CD4-positive, alpha-beta T cell (primary cell): Measurements from ENCODE around the gene FABP7. TPM values are rescaled to one million over a fixed set of nuclear protein-coding genes. Genes with fewer than 3 reads are reported as not detected.

ENCODE experiments used
- ATAC-seq: fragments of 200-7000 bp; cut with Tn5 transposase; one replicate; pipeline ENCODE4 v1.10.0; 2022; ENCODE audit warnings: mild to moderate bottlenecking; ENCODE audit not compliant: poor library complexity
- CTCF ChIA-PET: fragments of 350-600 bp; sonication (Branson Sonifier 250); formaldehyde crosslinking; loops from one replicate; lab custom pipeline; 2021; ENCODE audit warnings: antibody characterized with exemption, inconsistent platforms; lab: Charles Lee
- POLR2A ChIA-PET: fragments of 350-600 bp; sonication (Branson Sonifier 250); formaldehyde crosslinking; loops from one replicate; lab custom pipeline; 2021; ENCODE audit warnings: antibody characterized with exemption, inconsistent platforms; lab: Charles Lee
- DNase-seq, 14 experiments: peaks; one replicate each; pipeline ENCODE4 v3.0.0-alpha.2; 2013 to 2020; ENCODE audit warnings: mixed read lengths in 2 of 14
- H3K27ac ChIP-seq, 2 donors: one replicate each; pipeline versions ENCODE4 v1.5.1 to v1.7.0; 2013; ENCODE audit warnings: low read length in 2 of 2, low read depth in 1 of 2, mild to moderate bottlenecking in 1 of 2
- H3K27me3 ChIP-seq, 2 experiments: 1 replicate in 1 of 2; 2 replicates in 1 of 2; pipeline versions ENCODE4 v1.6.1 to v1.7.0; 2013; ENCODE audit warnings: low read length in 2 of 2, control low read depth in 1 of 2, mild to moderate bottlenecking in 1 of 2, moderate library complexity in 1 of 2; ENCODE audit not compliant: insufficient read depth in 2 of 2, control insufficient read depth in 1 of 2
- H3K36me3 ChIP-seq: one replicate; pipeline ENCODE4 v1.6.1; 2013; ENCODE audit warnings: low read length, control low read depth; ENCODE audit not compliant: insufficient read depth
- H3K4me1 ChIP-seq: one replicate; pipeline ENCODE4 v1.6.1; 2013; ENCODE audit warnings: low read length, control low read depth; ENCODE audit not compliant: insufficient read depth
- H3K4me3 ChIP-seq: one replicate; pipeline ENCODE4 v1.5.1; 2013; ENCODE audit warnings: mild to moderate bottlenecking, low read length, moderate library complexity
- H3K9me3 ChIP-seq, 2 experiments: 1 replicate in 1 of 2; 2 replicates in 1 of 2; pipeline versions ENCODE4 v1.6.1 to v1.7.0; 2013; ENCODE audit warnings: low read length in 2 of 2, mild to moderate bottlenecking in 2 of 2, control low read depth in 1 of 2, moderate library complexity in 1 of 2; ENCODE audit not compliant: control insufficient read depth in 1 of 2, insufficient read depth in 1 of 2
- H3K27ac Mint-ChIP-seq: one replicate; pipeline ENCODE4 v1.8.0; 2020; ENCODE audit warnings: mixed read lengths
- H3K27me3 Mint-ChIP-seq: one replicate; pipeline ENCODE4 v1.8.0; 2021; ENCODE audit warnings: mixed read lengths
- H3K36me3 Mint-ChIP-seq: one replicate; pipeline ENCODE4 v1.8.0; 2021; ENCODE audit warnings: low read depth, mixed read lengths
- H3K4me1 Mint-ChIP-seq: one replicate; pipeline ENCODE4 v1.8.0; 2021; ENCODE audit warnings: low read depth, mixed read lengths
- H3K4me3 Mint-ChIP-seq: one replicate; pipeline ENCODE4 v1.8.0; 2020; ENCODE audit warnings: mild to moderate bottlenecking, mixed read lengths
- H3K9me3 Mint-ChIP-seq: one replicate; pipeline ENCODE4 v1.8.0; 2020; ENCODE audit warnings: mixed read lengths
- intact Hi-C, 2 experiments: fragments of 100-400 bp; cut with DNase I in 1 of 2; cut with micrococcal nuclease in 1 of 2; formaldehyde crosslinking; loops; one replicate each; pipeline versions ENCODE4 v1.15.1 to v1.9.0; 2023 to 2025; cut with DNase I, micrococcal nuclease
- total RNA-seq, 174 experiments: library from RNA in 2 of 174; stranded (reverse) in 2 of 174; gene quantifications; one replicate each; pipeline ENCODE4 v1.2.3 and lab custom pipeline; 2021 to 2026
- TF ChIP-seq, protein P1 (sequence below): fragments of 200-600 bp; IDR thresholded peaks from one replicate; pipeline ENCODE4 v1.8.0; 2022; ENCODE audit warnings: antibody characterized with exemption, mild to moderate bottlenecking

FABP7 gene
- total RNA-seq, 2 experiments from 2014 or later, result not detected

DNA sequence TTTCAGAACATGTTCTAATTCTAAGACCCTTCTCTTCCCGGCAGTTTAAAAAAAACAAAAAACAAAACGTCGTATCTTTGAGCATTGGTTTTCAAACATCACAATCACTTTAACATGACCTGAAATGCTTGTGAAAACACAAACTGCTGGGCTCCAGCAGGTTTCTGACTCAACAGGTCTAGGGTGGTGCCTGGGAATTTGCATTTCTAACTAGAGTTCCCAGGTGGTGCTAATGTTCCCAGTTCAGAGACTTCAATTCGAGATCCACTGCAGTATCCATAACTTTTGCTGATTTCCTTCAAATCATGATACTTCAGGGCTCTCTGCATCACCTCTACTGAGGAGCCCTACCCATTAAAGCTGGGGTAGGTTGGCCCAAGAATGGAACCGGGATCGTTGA, 8.7 kb downstream of the FABP7 start:
- intact Hi-C loops, result no loop called here
- Mint-ChIP-seq H3K4me1 (peaks cover 16% of the 10 kb centered on the region), H3K9me3 (no peaks in the 10 kb centered on the region), H3K4me3 (no peak overlapping the region), H3K36me3 (no peaks in the 10 kb centered on the region), H3K27me3 (peaks cover 65% of the 10 kb centered on the region), H3K27ac (no peak overlapping the region)
- CTCF ChIA-PET, result no interaction called here
- H3K27ac ChIP-seq, result no peak overlapping the region
- TF ChIP-seq, protein P1, sequence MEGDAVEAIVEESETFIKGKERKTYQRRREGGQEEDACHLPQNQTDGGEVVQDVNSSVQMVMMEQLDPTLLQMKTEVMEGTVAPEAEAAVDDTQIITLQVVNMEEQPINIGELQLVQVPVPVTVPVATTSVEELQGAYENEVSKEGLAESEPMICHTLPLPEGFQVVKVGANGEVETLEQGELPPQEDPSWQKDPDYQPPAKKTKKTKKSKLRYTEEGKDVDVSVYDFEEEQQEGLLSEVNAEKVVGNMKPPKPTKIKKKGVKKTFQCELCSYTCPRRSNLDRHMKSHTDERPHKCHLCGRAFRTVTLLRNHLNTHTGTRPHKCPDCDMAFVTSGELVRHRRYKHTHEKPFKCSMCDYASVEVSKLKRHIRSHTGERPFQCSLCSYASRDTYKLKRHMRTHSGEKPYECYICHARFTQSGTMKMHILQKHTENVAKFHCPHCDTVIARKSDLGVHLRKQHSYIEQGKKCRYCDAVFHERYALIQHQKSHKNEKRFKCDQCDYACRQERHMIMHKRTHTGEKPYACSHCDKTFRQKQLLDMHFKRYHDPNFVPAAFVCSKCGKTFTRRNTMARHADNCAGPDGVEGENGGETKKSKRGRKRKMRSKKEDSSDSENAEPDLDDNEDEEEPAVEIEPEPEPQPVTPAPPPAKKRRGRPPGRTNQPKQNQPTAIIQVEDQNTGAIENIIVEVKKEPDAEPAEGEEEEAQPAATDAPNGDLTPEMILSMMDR, result no peak
- POLR2A ChIA-PET, result no interaction called here
- H3K4me3 ChIP-seq, result no peak overlapping the region
- peaks cover 8% of the 10 kb centered on the region for H3K4me1 ChIP-seq
- ATAC-seq (no peak), DNase-seq (no peak)
- H3K9me3 ChIP-seq, result no peaks in the 10 kb centered on the region
- H3K27me3 ChIP-seq, result peaks cover 21 to 52% of the 10 kb centered on the region in 2 experiments
- no peaks in the 10 kb centered on the region for H3K36me3 ChIP-seq

DNA sequence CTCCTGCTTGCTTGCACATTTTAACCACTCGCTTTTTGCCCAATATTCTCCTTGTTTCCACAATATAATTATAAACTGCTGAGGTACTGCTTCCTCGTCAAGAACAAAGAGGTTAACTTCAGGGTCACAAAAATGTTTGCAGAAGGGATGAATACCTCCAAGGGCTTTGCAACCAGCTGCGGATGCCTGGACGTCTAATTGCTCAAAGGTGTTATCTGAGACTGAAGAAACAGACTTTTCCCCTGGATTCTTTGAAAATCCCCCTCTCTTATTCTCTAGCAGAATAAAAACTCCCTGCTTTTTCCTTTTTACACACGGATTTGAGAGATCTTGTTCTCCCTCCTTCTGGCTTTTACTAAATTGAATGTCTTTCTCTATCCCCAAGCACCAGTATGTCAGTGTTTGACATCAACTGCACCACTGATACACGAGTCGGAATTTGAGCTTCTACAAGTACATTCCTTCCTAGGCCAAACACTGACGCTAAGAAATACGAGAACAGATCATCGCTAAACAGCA, 9.2 kb downstream of the FABP7 start:
- Histone ChIP-seq H3K36me3 (no peaks in the 10 kb centered on the region), H3K27ac (no peak overlapping the region), H3K4me1 (peaks cover 8% of the 10 kb centered on the region), H3K27me3 (peaks cover 21 to 52% of the 10 kb centered on the region in 2 experiments), H3K9me3 (no peaks in the 10 kb centered on the region), H3K4me3 (peak overlapping the region; percentile 42)
- TF ChIP-seq, protein P1, result no peak
- H3K36me3 Mint-ChIP-seq, result no peaks in the 10 kb centered on the region
- POLR2A ChIA-PET, result no interaction called here
- DNase-seq (no peak), ATAC-seq (no peak)
- peak overlapping the region; percentile 40 for H3K4me3 Mint-ChIP-seq
- H3K9me3 Mint-ChIP-seq, result no peaks in the 10 kb centered on the region
- intact Hi-C loops, result no loop called here
- H3K27me3 Mint-ChIP-seq, result peaks cover 70% of the 10 kb centered on the region
- no peak overlapping the region for H3K27ac Mint-ChIP-seq
- peaks cover 16% of the 10 kb centered on the region for H3K4me1 Mint-ChIP-seq
- CTCF ChIA-PET, result no interaction called here

DNA sequence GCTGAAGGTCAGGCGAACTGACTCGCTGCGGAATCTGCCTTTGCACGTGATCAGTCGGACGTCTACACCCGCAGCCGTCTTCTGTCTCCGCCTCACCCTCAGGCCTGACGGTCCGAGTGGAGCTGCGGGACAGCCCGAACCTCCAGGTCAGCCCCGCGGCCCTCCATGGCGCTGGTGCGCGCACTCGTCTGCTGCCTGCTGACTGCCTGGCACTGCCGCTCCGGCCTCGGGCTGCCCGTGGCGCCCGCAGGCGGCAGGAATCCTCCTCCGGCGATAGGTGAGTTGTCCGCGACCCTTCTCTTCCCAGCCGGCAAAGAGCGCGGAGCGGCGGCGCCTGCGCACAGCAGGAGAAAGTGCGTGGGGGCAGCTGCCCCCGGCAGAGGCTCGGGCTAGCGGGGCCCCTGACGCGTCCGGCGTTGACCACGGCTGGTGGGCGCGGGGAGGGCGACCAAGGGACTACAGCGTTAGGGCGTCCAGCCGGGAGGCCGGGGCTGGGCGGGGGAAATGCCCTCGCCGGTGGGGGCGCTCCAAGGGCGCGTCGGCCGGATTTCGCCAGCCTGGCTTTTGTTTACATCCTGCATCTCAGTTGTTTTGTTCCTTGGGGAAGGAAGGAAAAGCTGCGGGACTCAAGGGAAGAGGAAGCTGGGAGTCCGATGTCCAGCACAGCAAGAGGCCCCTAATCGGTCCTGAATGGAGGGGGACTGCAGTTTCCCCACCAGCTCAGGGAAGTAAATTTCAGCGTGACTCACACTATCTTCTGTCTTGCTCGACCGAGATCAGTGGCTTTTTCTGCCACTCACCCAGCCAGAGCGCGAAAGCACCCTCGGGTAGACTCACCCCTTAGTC, 9.9 kb downstream of the FABP7 start, which contains the start of gene SMPDL3A:
SMPDL3A (plus strand) TSS at position 77 of the 846 bp plus-strand sequence; CDS start at position 166, 89 bp downstream.
- peaks cover 8% of the 10 kb centered on the region for H3K4me1 ChIP-seq
- no peak within 1 kb of the TSS for H3K27ac ChIP-seq
- TF ChIP-seq, protein P1, result no peak
- no peak for ATAC-seq
- H3K36me3 ChIP-seq, result no peaks in the 10 kb centered on the region
- H3K27me3 ChIP-seq, result peaks cover 21 to 52% of the 10 kb centered on the region in 2 experiments
- H3K4me3 Mint-ChIP-seq, result peak within 1 kb of the TSS; percentile 76
- peak in 3 of 14 experiments; percentile 3 to 53 (median 49) for DNase-seq
- no peaks in the 10 kb centered on the region for H3K9me3 ChIP-seq
- peaks cover 16% of the 10 kb centered on the region for H3K4me1 Mint-ChIP-seq
- ChIA-PET CTCF (no interaction called here), POLR2A (no interaction called here)
- H3K27ac Mint-ChIP-seq, result no peak within 1 kb of the TSS
- peaks cover 71% of the 10 kb centered on the region for H3K27me3 Mint-ChIP-seq
- intact Hi-C loops, result no loop called here
- H3K36me3 Mint-ChIP-seq, result no peaks in the 10 kb centered on the region
- peak within 1 kb of the TSS; percentile 42 for H3K4me3 ChIP-seq
- H3K9me3 Mint-ChIP-seq, result no peaks in the 10 kb centered on the region
